Kidney epithelial cell (primary cell): ENCODE data around the gene PELI2. TPM values are rescaled to one million over a fixed set of nuclear protein-coding genes. Genes with fewer than 3 reads are reported as not detected.

ENCODE experiments used
- DNase-seq: peaks from one replicate; pipeline ENCODE4 v3.0.0-alpha.2; 2010; ENCODE audit warnings: low read depth
- H3K27me3 ChIP-seq: 2 replicates; pipeline ENCODE4 v1.6.0; 2011; ENCODE audit warnings: low read length; ENCODE audit not compliant: control insufficient read depth, insufficient read depth
- H3K36me3 ChIP-seq: 2 replicates; pipeline ENCODE4 v1.5.1; 2011; ENCODE audit warnings: low read length; ENCODE audit not compliant: control insufficient read depth, insufficient read depth
- H3K4me3 ChIP-seq: 2 replicates; pipeline ENCODE4 v1.5.1; 2011; ENCODE audit warnings: low read depth, mild to moderate bottlenecking, control low read depth, low read length
- CTCF ChIP-seq: IDR thresholded peaks from 2 replicates; pipeline ENCODE4 v1.5.1; 2011; ENCODE audit warnings: mild to moderate bottlenecking, moderate library complexity, low read length, control low read depth, inconsistent platforms; ENCODE audit not compliant: insufficient read depth, poor library complexity, severe bottlenecking
- total RNA-seq: library from RNA; depleted of rRNA; stranded (reverse); fragments of >200 nt; gene quantifications from 2 replicates; pipeline ENCODE4 v1.2.3, GENCODE V29; 2015

PELI2 gene
- total RNA-seq, 1 donor from 2014 or later = 4.8 TPM

- Histone ChIP-seq H3K36me3 (no peaks in the 10 kb centered on the region), H3K4me3 (no peak overlapping the region), H3K27me3 (no peaks in the 10 kb centered on the region)
- TF ChIP-seq CTCF = no peak
- DNase-seq = no peak
Measured at GRCh38 chr14:56321861-56322260, 203.7 kb downstream of the PELI2 start.

GRCh38 chr14:56322531-56322930 is 204.3 kb downstream of the PELI2 start:
- DNase-seq = no peak
- H3K36me3 ChIP-seq = no peaks in the 10 kb centered on the region
- H3K27me3 ChIP-seq = no peaks in the 10 kb centered on the region
- TF ChIP-seq CTCF = no peak
- H3K4me3 ChIP-seq = no peak overlapping the region

GRCh38 chr14:56324454-56324853 is 206.2 kb downstream of the PELI2 start:
- Histone ChIP-seq H3K36me3 (no peaks in the 10 kb centered on the region), H3K4me3 (no peak overlapping the region), H3K27me3 (no peaks in the 10 kb centered on the region)
- TF ChIP-seq CTCF = no peak
- no peak for DNase-seq

- Histone ChIP-seq H3K36me3 (no peaks in the 10 kb centered on the region), H3K27me3 (no peaks in the 10 kb centered on the region), H3K4me3 (no peak overlapping the region)
- TF ChIP-seq CTCF = no peak
- DNase-seq = no peak
Measured at GRCh38 chr14:56324856-56325699, 206.9 kb downstream of the PELI2 start.

- no peak overlapping the region for H3K4me3 ChIP-seq
- H3K36me3 ChIP-seq = no peaks in the 10 kb centered on the region
- no peaks in the 10 kb centered on the region for H3K27me3 ChIP-seq
- TF ChIP-seq CTCF = no peak
- no peak for DNase-seq
Measured at GRCh38 chr14:56328021-56328420, 209.8 kb downstream of the PELI2 start.
